Measurements from ENCODE around the gene FARS2. TPM values are rescaled to one million over a fixed set of nuclear protein-coding genes. Genes with fewer than 3 reads are reported as not detected.

Gene FARS2
- polyA plus RNA-seq, 3 donors = 12.2 to 21.6 (median 17.7) TPM

DNA sequence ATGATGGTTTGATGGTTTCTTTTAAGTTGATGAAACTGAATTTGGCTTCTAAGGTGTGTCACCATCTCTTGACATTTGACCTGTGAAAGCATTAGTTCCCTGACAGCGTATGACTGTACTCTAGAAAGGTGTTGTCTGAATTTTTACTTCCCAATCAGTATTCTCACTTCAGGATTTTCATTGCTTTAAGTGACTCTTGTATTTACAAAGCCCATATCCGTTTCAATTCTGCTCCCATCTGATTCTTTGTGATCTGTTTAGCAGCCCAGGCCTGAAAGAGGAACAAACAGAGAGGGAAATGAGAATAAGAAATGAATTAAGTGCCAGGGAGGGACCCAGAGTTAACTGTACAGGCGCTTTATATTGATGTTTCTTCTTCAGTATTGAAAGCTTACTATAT lies 73.7 kb downstream of the FARS2 start:
- Mint-ChIP-seq H3K36me3 (no peaks in the 10 kb centered on the region), H3K27me3 (ENCODE audit: low read depth in 3 of 3) (no peaks in the 10 kb centered on the region), H3K4me1 (peaks cover 14% of the 10 kb centered on the region), H3K9me3 (no peaks in the 10 kb centered on the region), H3K4me3 (no peak overlapping the region), H3K27ac (peak overlapping the region in 1 of 7 donors; percentile 70)
- Histone ChIP-seq H3K36me3 (replicated peaks in 1 of 2; ENCODE audit: control insufficient read depth in 1 of 2, insufficient read depth in 2 of 2, low read length in 2 of 2) (no peaks in the 10 kb centered on the region), H3K9me3 (replicated peaks in 1 of 2; ENCODE audit: control insufficient read depth in 1 of 2, insufficient read depth in 1 of 2, low read length in 2 of 2) (no peaks in the 10 kb centered on the region), H3K4me3 (replicated peaks in 1 of 3; ENCODE audit: low read depth in 2 of 3, low read length in 3 of 3) (no peak overlapping the region), H4K20me1 (ENCODE audit: insufficient read depth, low read length) (no peaks in the 10 kb centered on the region), H3K79me2 (ENCODE audit: insufficient read depth, low read length) (no peaks in the 10 kb centered on the region), H3K27ac (ENCODE audit: low read depth in 1 of 2, low read length in 2 of 2) (no peak overlapping the region), H3K4me1 (ENCODE audit: control insufficient read depth in 1 of 2, insufficient read depth in 2 of 2, low read length in 2 of 2) (peaks cover 0 to 11% of the 10 kb centered on the region in 2 donors), H2AFZ (ENCODE audit: insufficient read depth, low read depth, low read length, poor library complexity, severe bottlenecking) (no peak overlapping the region), H3K27me3 (ENCODE audit: control insufficient read depth in 2 of 2, insufficient read depth in 2 of 2, low read length in 2 of 2) (no peaks in the 10 kb centered on the region), H3K9ac (ENCODE audit: insufficient read depth, low read length, poor library complexity, severe bottlenecking) (no peak overlapping the region), H3K4me2 (replicated peaks; ENCODE audit: extremely low read depth, low read length, poor library complexity, severe bottlenecking) (no peak overlapping the region)
- no peak for DNase-seq
- no CpG with 5 or more reads among the region's 3 CpGs for WGBS (ENCODE audit: insufficient coverage)
- TF ChIP-seq, protein P1, sequence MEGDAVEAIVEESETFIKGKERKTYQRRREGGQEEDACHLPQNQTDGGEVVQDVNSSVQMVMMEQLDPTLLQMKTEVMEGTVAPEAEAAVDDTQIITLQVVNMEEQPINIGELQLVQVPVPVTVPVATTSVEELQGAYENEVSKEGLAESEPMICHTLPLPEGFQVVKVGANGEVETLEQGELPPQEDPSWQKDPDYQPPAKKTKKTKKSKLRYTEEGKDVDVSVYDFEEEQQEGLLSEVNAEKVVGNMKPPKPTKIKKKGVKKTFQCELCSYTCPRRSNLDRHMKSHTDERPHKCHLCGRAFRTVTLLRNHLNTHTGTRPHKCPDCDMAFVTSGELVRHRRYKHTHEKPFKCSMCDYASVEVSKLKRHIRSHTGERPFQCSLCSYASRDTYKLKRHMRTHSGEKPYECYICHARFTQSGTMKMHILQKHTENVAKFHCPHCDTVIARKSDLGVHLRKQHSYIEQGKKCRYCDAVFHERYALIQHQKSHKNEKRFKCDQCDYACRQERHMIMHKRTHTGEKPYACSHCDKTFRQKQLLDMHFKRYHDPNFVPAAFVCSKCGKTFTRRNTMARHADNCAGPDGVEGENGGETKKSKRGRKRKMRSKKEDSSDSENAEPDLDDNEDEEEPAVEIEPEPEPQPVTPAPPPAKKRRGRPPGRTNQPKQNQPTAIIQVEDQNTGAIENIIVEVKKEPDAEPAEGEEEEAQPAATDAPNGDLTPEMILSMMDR (IDR thresholded peaks at IDR 0.05) = no peak
- intact Hi-C loops (cut with micrococcal nuclease) = no loop called here

DNA sequence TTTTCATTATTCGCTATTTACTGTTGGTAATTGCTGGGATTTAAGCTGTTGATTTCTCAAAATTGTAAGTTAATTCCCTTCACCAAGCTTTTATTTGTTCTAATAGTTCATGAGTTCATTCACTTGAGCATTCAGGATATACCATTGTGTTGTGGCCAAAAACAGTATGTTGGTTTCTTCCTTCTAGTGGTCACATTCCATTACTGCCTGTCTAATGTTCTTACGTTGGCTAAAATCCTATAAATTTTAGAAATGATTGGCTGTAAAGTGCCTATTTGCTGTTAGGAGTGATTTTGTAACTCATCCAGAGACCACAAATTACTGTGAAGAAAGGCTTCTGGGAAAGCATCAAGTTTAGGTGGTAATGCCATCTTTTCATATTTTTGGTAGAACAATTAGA lies 76.3 kb downstream of the FARS2 start:
- Histone ChIP-seq H2AFZ (ENCODE audit: insufficient read depth, low read depth, low read length, poor library complexity, severe bottlenecking) (no peak overlapping the region), H3K4me2 (replicated peaks; ENCODE audit: extremely low read depth, low read length, poor library complexity, severe bottlenecking) (no peak overlapping the region), H4K20me1 (ENCODE audit: insufficient read depth, low read length) (no peaks in the 10 kb centered on the region), H3K79me2 (ENCODE audit: insufficient read depth, low read length) (no peaks in the 10 kb centered on the region), H3K9me3 (replicated peaks in 1 of 2; ENCODE audit: control insufficient read depth in 1 of 2, insufficient read depth in 1 of 2, low read length in 2 of 2) (no peaks in the 10 kb centered on the region), H3K36me3 (replicated peaks in 1 of 2; ENCODE audit: control insufficient read depth in 1 of 2, insufficient read depth in 2 of 2, low read length in 2 of 2) (no peaks in the 10 kb centered on the region), H3K9ac (ENCODE audit: insufficient read depth, low read length, poor library complexity, severe bottlenecking) (no peak overlapping the region), H3K27ac (ENCODE audit: low read depth in 1 of 2, low read length in 2 of 2) (no peak overlapping the region), H3K4me1 (ENCODE audit: control insufficient read depth in 1 of 2, insufficient read depth in 2 of 2, low read length in 2 of 2) (peaks cover 0 to 11% of the 10 kb centered on the region in 2 donors), H3K27me3 (ENCODE audit: control insufficient read depth in 2 of 2, insufficient read depth in 2 of 2, low read length in 2 of 2) (no peaks in the 10 kb centered on the region), H3K4me3 (replicated peaks in 1 of 3; ENCODE audit: low read depth in 2 of 3, low read length in 3 of 3) (no peak overlapping the region)
- no peak overlapping the region for H3K4me3 Mint-ChIP-seq
- DNase-seq = no peak
- H3K27me3 Mint-ChIP-seq (ENCODE audit: low read depth in 3 of 3) = no peaks in the 10 kb centered on the region
- no peaks in the 10 kb centered on the region for H3K36me3 Mint-ChIP-seq
- TF ChIP-seq, protein P1 (IDR thresholded peaks at IDR 0.05) = no peak
- H3K27ac Mint-ChIP-seq = no peak overlapping the region
- intact Hi-C loops (cut with micrococcal nuclease) = no loop called here
- no peaks in the 10 kb centered on the region for H3K9me3 Mint-ChIP-seq
- H3K4me1 Mint-ChIP-seq = peaks cover 14% of the 10 kb centered on the region
- WGBS (ENCODE audit: insufficient coverage) = no CpG with 5 or more reads among the region's 2 CpGs

Data from CD14-positive monocyte (primary cell).